Measurements from ENCODE around the gene CHADL. TPM values are rescaled to one million over a fixed set of nuclear protein-coding genes. Genes with fewer than 3 reads are reported as not detected.

Gene CHADL
- polyA plus RNA-seq, 1 of the 3 experiments (the other 2 are of a cell fraction) = 0.03 TPM

- CTCF ChIA-PET = no interaction called here
- Histone ChIP-seq H3K9ac (no peak overlapping the region), H3K9me3 (no peaks in the 10 kb centered on the region), H2AFZ (ENCODE audit: low read depth) (no peak overlapping the region), H3K27ac (ENCODE audit: low read depth in 2 of 2, low read length in 1 of 2) (no peak overlapping the region), H3K27me3 (ENCODE audit: insufficient read depth) (no peaks in the 10 kb centered on the region), H3K9me2 (no peaks in the 10 kb centered on the region), H3K4me2 (no peak overlapping the region), H3K36me3 (replicated peaks in 1 of 2; ENCODE audit: control insufficient read depth in 1 of 2, insufficient read depth in 2 of 2, low read length in 1 of 2) (no peaks in the 10 kb centered on the region), H3K4me1 (ENCODE audit: control insufficient read depth in 1 of 2, insufficient read depth in 2 of 2, low read depth in 1 of 2, low read length in 1 of 2) (peaks cover 0 to 2% of the 10 kb centered on the region in 2 experiments; a peak in 1 of 4 replicates), H3K79me2 (ENCODE audit: insufficient read depth) (no peaks in the 10 kb centered on the region), H4K20me1 (ENCODE audit: insufficient read depth) (no peaks in the 10 kb centered on the region), H3K4me3 (ENCODE audit: low read depth in 2 of 2, low read length in 1 of 2) (no peak overlapping the region), H3F3A (replicated peaks; ENCODE audit: insufficient read depth) (no peaks in the 10 kb centered on the region)
- WGBS (ENCODE audit: low lambda C conversion rate) = 62% methylated on average over 4 of the region's 19 CpGs
- POLR2A ChIA-PET = no interaction called here
- DNase-seq = no peak
- no peak for TF ChIP-seq NRF1 (IDR thresholded peaks at IDR 0.05; ENCODE audit: low read depth, low read length)
- no peak for TF ChIP-seq USF1 (IDR thresholded peaks at IDR 0.05; ENCODE audit: borderline replicate concordance, low read depth)
- no peak for TF ChIP-seq RAD21 (IDR thresholded peaks at IDR 0.05; ENCODE audit: low read length)
- no peak for TF ChIP-seq SMC3 (IDR thresholded peaks at IDR 0.05; ENCODE audit: low read depth, low read length)
- TF ChIP-seq MXI1 (IDR thresholded peaks at IDR 0.05; ENCODE audit: low read depth, low read length) = no peak
- no peak for TF ChIP-seq CHD2 (IDR thresholded peaks at IDR 0.05; ENCODE audit: low read length, partially characterized antibody)
- no peak for TF ChIP-seq TAF1 (IDR thresholded peaks at IDR 0.05; ENCODE audit: borderline replicate concordance, low read depth, low read length)
- TF ChIP-seq RXRA (IDR thresholded peaks at IDR 0.05; ENCODE audit: borderline replicate concordance, low read depth) = no peak
- TF ChIP-seq RFX5 (IDR thresholded peaks at IDR 0.05; ENCODE audit: low read length) = no peak
- no peak for TF ChIP-seq IRF3 (IDR thresholded peaks at IDR 0.05; ENCODE audit: low read depth, low read length)
- no peak for TF ChIP-seq GATA2 (CRISPR knock-in tag; IDR thresholded peaks at IDR 0.05)
- TF ChIP-seq FOSL2 (IDR thresholded peaks at IDR 0.05; ENCODE audit: borderline replicate concordance, low read depth) = no peak
- TF ChIP-seq JUND (IDR thresholded peaks at IDR 0.05) = no peak
- TF ChIP-seq MAX (IDR thresholded peaks at IDR 0.05; ENCODE audit: low read depth) = no peak
- TF ChIP-seq EP300 (IDR thresholded peaks at IDR 0.05; ENCODE audit: borderline replicate concordance in 1 of 2, low read depth in 1 of 2, low read length in 1 of 2) = no peak
- no peak for TF ChIP-seq SIN3A (IDR thresholded peaks at IDR 0.05; ENCODE audit: borderline replicate concordance, low read depth, low read length)
Observed at GRCh38 chr22:41234815-41235695, 5.7 kb downstream of the CHADL start.

All from SK-N-SH (cell line).